EL (cell line): ENCODE results near the gene CXorf51A.
"Not testable (repeated sequence)": the region's sequence is repeated elsewhere in the genome, so short reads cannot be mapped to it uniquely, and the experiment has no call there.

ENCODE experiments used
- DNase-seq: peaks from one replicate; pipeline ENCODE4 v3.0.0-alpha.2; 2016

Gene CXorf51A

DNA sequence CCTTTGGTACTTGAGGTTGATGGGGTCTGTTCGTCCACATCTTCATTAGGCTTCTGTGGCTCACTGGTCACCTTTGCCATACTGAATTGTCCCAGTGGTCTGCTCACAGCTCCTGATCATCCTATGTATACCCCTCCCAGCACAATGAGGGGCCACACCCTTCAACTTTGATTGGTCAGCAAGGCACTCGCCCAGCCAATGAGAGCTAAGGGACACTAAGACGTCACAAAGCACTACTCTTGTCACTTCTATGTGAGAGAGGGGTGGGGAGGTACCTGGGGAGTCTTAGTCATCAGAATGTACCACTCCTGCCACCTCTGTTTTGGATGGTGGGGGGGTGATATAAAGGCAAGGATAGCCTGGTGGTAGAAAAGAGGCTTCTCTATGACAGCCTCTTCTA, at the start of gene CXorf51A:
CXorf51A (minus strand) TSS at position 101 of the 400 bp plus-strand sequence; CDS start at position 80, 21 bp downstream.
- DNase-seq = not testable (repeated sequence)

DNA sequence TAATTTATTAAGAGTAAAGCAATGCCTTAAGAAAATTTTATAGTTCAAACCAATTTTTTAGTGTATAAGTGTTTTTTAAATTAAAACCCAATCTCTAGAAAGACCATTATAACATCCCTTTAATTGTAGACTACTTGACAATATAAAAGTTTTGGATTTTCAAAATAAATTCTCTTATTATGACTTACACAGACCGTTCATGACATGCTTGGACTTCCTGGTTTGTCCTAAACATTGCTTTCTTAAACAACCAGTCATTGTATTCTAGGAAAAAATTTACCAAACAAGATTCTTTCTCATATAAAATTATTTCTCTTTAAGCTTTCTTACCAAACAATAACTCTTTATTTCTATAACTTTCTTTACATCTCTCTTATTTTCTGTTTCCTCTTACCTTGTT, 49.0 kb upstream of the CXorf51A start:
- DNase-seq = no peak

- DNase-seq = no peak
These were observed 39.7 kb upstream of the CXorf51A start for GRCh38 chrX:146854281-146854680.

- no peak for DNase-seq
These were observed 17.4 kb upstream of the CXorf51A start for GRCh38 chrX:146831994-146832393.

DNA sequence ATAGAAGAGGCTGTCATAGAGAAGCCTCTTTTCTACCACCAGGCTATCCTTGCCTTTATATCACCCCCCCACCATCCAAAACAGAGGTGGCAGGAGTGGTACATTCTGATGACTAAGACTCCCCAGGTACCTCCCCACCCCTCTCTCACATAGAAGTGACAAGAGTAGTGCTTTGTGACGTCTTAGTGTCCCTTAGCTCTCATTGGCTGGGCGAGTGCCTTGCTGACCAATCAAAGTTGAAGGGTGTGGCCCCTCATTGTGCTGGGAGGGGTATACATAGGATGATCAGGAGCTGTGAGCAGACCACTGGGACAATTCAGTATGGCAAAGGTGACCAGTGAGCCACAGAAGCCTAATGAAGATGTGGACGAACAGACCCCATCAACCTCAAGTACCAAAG, 5.1 kb downstream of the CXorf51A start, which contains the start of gene CXorf51B:
CXorf51B (plus strand) TSS at position 301 of the 400 bp plus-strand sequence; CDS start at position 322, 21 bp downstream.
- not testable (repeated sequence) for DNase-seq
